SK-N-SH treated with all-trans-retinoic acid at 6 μM for 48 hours (cell line): ENCODE data around the gene GPR137.

Experiments used
- ZNF565 ChIP-seq: fragments of 450-650 bp; formaldehyde crosslinking; conservative IDR thresholded peaks from 2 replicates; pipeline ENCODE4 v1.5.0; 2020; ENCODE audit warnings: low read depth, mild to moderate bottlenecking, moderate library complexity
- ZNF70 ChIP-seq: fragments of 450-650 bp; formaldehyde crosslinking; IDR thresholded peaks from 2 replicates; pipeline ENCODE4 v1.5.0; 2020; ENCODE audit warnings: mild to moderate bottlenecking, moderate library complexity

- TF ChIP-seq ZNF565 (CRISPR knock-in tag) (no peak), ZNF70 (CRISPR knock-in tag) (no peak)
Measured at GRCh38 chr11:64287676-64288352, 2.2 kb downstream of the GPR137 start.
